OCI-LY1 (cell line): ENCODE data around the gene GRIA4.

Experiments used
- H2AFZ ChIP-seq: fragments of 200-600 bp; sonication (generic), shearing (Covaris generic); 2 replicates; pipeline ENCODE4 v1.6.0; 2014; ENCODE audit warnings: antibody characterized with exemption, mild to moderate bottlenecking, low read length
- H3F3A ChIP-seq: fragments of 200-600 bp; sonication (generic), shearing (Covaris generic); 2 replicates; pipeline ENCODE4 v1.6.0; 2014; ENCODE audit warnings: mild to moderate bottlenecking, antibody characterized with exemption, low read length, moderate library complexity; ENCODE audit not compliant: insufficient read depth
- H3K27ac ChIP-seq: fragments of 200-600 bp; sonication (generic); 2 replicates; pipeline ENCODE4 v1.5.1; 2014; ENCODE audit warnings: low read length, mixed run types, mild to moderate bottlenecking, low read depth; ENCODE audit not compliant: poor library complexity, severe bottlenecking
- H3K27me3 ChIP-seq: fragments of 200-600 bp; sonication (generic); 2 replicates; pipeline ENCODE4 v1.6.0; 2014; ENCODE audit warnings: antibody characterized with exemption, mild to moderate bottlenecking, low read length, moderate library complexity; ENCODE audit not compliant: insufficient read depth
- H3K36me3 ChIP-seq: fragments of 200-600 bp; sonication (generic); 2 replicates; pipeline ENCODE4 v1.6.1; 2014; ENCODE audit warnings: mild to moderate bottlenecking, antibody characterized with exemption, low read length, moderate library complexity, mixed read lengths; ENCODE audit not compliant: insufficient read depth
- H3K4me1 ChIP-seq: fragments of 200-600 bp; sonication (generic); 2 replicates; pipeline ENCODE4 v1.5.1; 2014; ENCODE audit warnings: mild to moderate bottlenecking, low read length, moderate library complexity; ENCODE audit not compliant: insufficient read depth, severe bottlenecking
- H3K4me2 ChIP-seq: fragments of 200-600 bp; sonication (generic), shearing (Covaris generic); 2 replicates; pipeline ENCODE4 v1.6.1; 2014; ENCODE audit warnings: low read length
- H3K4me3 ChIP-seq: fragments of 200-600 bp; sonication (generic); 2 replicates; pipeline ENCODE4 v1.5.1; 2014; ENCODE audit warnings: low read length, low read depth, mild to moderate bottlenecking, mixed read lengths; ENCODE audit not compliant: poor library complexity, severe bottlenecking
- H3K79me2 ChIP-seq: fragments of 200-600 bp; shearing (Covaris generic); 2 replicates; pipeline ENCODE4 v1.6.1; 2016; ENCODE audit warnings: mixed run types, low read length, mixed read lengths; ENCODE audit not compliant: insufficient read depth
- H3K9ac ChIP-seq: fragments of 200-600 bp; sonication (generic), shearing (Covaris generic); 2 replicates; pipeline ENCODE4 v1.6.1; 2014; ENCODE audit warnings: mild to moderate bottlenecking, low read length, mixed read lengths
- H3K9me2 ChIP-seq: fragments of 200-600 bp; sonication (generic), shearing (Covaris generic); 2 replicates; pipeline ENCODE4 v1.6.1; 2014; ENCODE audit warnings: low read depth, mild to moderate bottlenecking, low read length, mixed read lengths
- H3K9me3 ChIP-seq: fragments of 200-600 bp; shearing (Covaris generic); 2 replicates; pipeline ENCODE4 v1.6.1; 2014; ENCODE audit warnings: low read length, mixed read lengths
- H4K20me1 ChIP-seq: fragments of 200-600 bp; sonication (generic), shearing (Covaris generic); 2 replicates; pipeline ENCODE4 v1.6.0; 2016; ENCODE audit warnings: mild to moderate bottlenecking, low read length; ENCODE audit not compliant: insufficient read depth
- EZH2 ChIP-seq: fragments of 200-600 bp; sonication (generic), shearing (Covaris generic); IDR thresholded peaks from 2 replicates; pipeline ENCODE4 v1.8.0; 2017; ENCODE audit warnings: borderline replicate concordance, mixed run types, mild to moderate bottlenecking, antibody characterized with exemption, low read length, moderate library complexity, mixed read lengths
- TF ChIP-seq, protein P1 (sequence below): fragments of 200-600 bp; sonication (generic), shearing (Covaris generic); IDR thresholded peaks from 2 replicates; pipeline ENCODE4 v1.5.1; 2017; ENCODE audit warnings: mild to moderate bottlenecking, antibody characterized with exemption, low read length, moderate library complexity, mixed read lengths

GRIA4 gene

GRCh38 chr11:105693075-105693759, 83.3 kb downstream of the GRIA4 start:
- Histone ChIP-seq H2AFZ (no peak overlapping the region), H3K4me2 (no peak overlapping the region), H3K9me3 (no peaks in the 10 kb centered on the region), H3K9ac (no peak overlapping the region), H3K9me2 (no peaks in the 10 kb centered on the region), H3K36me3 (no peaks in the 10 kb centered on the region), H4K20me1 (no peaks in the 10 kb centered on the region), H3K4me1 (no peaks in the 10 kb centered on the region), H3K27me3 (no peaks in the 10 kb centered on the region), H3K4me3 (no peak overlapping the region), H3K79me2 (no peaks in the 10 kb centered on the region), H3F3A (no peaks in the 10 kb centered on the region), H3K27ac (no peak overlapping the region)
- TF ChIP-seq, protein P1, sequence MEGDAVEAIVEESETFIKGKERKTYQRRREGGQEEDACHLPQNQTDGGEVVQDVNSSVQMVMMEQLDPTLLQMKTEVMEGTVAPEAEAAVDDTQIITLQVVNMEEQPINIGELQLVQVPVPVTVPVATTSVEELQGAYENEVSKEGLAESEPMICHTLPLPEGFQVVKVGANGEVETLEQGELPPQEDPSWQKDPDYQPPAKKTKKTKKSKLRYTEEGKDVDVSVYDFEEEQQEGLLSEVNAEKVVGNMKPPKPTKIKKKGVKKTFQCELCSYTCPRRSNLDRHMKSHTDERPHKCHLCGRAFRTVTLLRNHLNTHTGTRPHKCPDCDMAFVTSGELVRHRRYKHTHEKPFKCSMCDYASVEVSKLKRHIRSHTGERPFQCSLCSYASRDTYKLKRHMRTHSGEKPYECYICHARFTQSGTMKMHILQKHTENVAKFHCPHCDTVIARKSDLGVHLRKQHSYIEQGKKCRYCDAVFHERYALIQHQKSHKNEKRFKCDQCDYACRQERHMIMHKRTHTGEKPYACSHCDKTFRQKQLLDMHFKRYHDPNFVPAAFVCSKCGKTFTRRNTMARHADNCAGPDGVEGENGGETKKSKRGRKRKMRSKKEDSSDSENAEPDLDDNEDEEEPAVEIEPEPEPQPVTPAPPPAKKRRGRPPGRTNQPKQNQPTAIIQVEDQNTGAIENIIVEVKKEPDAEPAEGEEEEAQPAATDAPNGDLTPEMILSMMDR, result no peak
- TF ChIP-seq EZH2, result no peak

- H3K27ac ChIP-seq, result no peak overlapping the region
- no peak overlapping the region for H3K4me3 ChIP-seq
- H4K20me1 ChIP-seq, result no peaks in the 10 kb centered on the region
- H3K9me2 ChIP-seq, result no peaks in the 10 kb centered on the region
- no peaks in the 10 kb centered on the region for H3K9me3 ChIP-seq
- TF ChIP-seq, protein P1, result no peak
- H3K9ac ChIP-seq, result no peak overlapping the region
- H3K4me1 ChIP-seq, result no peaks in the 10 kb centered on the region
- no peaks in the 10 kb centered on the region for H3K27me3 ChIP-seq
- no peak overlapping the region for H2AFZ ChIP-seq
- H3K36me3 ChIP-seq, result no peaks in the 10 kb centered on the region
- no peaks in the 10 kb centered on the region for H3K79me2 ChIP-seq
- no peak overlapping the region for H3K4me2 ChIP-seq
- no peaks in the 10 kb centered on the region for H3F3A ChIP-seq
Observed at GRCh38 chr11:105696000-105696399, 86.1 kb downstream of the GRIA4 start.

DNA sequence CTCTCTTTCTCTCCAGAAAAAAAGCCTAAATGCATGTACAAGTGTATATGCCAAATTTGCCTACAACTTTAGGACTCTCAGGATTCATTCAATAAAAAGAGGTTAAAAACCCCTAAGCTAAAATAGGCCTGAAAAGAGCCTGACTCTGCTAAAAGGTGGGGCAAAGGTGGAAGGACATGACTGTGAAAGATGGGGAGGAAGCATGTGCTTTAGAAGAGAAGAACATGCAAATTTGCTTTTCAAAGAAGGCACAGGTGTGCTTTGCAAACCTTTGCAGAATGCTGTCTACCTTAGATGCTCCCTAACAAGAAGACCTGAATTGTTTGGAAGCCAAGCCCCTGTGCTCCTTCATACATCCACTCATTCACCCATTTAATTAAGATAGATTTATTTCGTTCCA, 87.4 kb downstream of the GRIA4 start:
- no peak overlapping the region for H3K4me2 ChIP-seq
- H2AFZ ChIP-seq, result no peak overlapping the region
- no peaks in the 10 kb centered on the region for H3K27me3 ChIP-seq
- no peaks in the 10 kb centered on the region for H3K9me2 ChIP-seq
- no peaks in the 10 kb centered on the region for H3K9me3 ChIP-seq
- no peaks in the 10 kb centered on the region for H3F3A ChIP-seq
- H4K20me1 ChIP-seq, result no peaks in the 10 kb centered on the region
- H3K4me1 ChIP-seq, result no peaks in the 10 kb centered on the region
- H3K27ac ChIP-seq, result no peak overlapping the region
- H3K9ac ChIP-seq, result no peak overlapping the region
- H3K36me3 ChIP-seq, result no peaks in the 10 kb centered on the region
- TF ChIP-seq EZH2, result no peak
- TF ChIP-seq, protein P1, result no peak
- no peak overlapping the region for H3K4me3 ChIP-seq
- H3K79me2 ChIP-seq, result no peaks in the 10 kb centered on the region
